Middle frontal gyrus (tissue), 1 donor: ENCODE measurements around the gene ERG.

Experiments
- DNase-seq: peaks from one replicate; pipeline ENCODE4 v3.0.0-alpha.2; 2015; ENCODE audit warnings: low spot score; ENCODE audit errors: extremely low spot score

Gene ERG

GRCh38 chr21:38474124-38474523 lies 24.2 kb downstream of the ERG start:
- no peak for DNase-seq

GRCh38 chr21:38472412-38473108 lies 25.7 kb downstream of the ERG start:
- no peak for DNase-seq

DNA sequence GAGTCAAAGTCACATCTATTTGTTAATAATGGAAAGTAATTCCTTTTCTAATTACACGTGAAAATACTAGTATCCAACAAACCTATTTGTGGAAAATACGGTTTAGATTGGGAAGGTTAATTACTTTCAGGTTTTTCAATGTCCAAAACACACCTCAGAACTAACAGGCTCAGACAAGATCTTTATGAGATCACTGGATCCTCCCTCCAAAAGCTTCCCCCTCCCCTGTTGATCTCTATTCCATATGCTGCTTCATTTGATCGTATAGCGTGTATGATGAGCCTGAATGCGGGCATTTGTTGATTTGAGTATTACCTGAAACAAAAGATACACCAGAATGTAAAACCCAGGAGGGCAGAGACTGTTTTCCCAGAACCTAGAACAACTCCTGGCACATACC lies 26.5 kb downstream of the ERG start:
- DNase-seq = no peak

GRCh38 chr21:38470755-38471154 lies 27.5 kb downstream of the ERG start:
- no peak for DNase-seq

DNA sequence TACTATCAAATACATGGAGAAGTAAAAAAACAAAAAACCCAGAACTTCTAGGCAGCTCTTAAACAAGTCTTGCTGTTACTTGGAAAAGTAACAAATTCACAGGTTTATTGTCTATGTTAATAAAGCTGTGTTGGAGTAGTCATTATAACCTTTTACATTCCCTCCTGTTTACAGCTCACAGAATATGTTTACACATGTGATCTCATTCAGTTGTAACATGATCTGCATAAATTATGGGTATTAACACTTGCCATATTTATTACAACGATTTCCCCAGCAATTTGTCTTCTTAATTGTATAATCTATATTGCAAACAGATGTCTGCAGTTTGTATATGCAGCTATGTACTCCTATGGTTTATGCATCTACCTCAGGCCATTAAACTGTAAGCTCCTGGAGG lies 28.6 kb downstream of the ERG start:
- no peak for DNase-seq

- no peak for DNase-seq
Measured at GRCh38 chr21:38468989-38469388, 29.3 kb downstream of the ERG start.

DNA sequence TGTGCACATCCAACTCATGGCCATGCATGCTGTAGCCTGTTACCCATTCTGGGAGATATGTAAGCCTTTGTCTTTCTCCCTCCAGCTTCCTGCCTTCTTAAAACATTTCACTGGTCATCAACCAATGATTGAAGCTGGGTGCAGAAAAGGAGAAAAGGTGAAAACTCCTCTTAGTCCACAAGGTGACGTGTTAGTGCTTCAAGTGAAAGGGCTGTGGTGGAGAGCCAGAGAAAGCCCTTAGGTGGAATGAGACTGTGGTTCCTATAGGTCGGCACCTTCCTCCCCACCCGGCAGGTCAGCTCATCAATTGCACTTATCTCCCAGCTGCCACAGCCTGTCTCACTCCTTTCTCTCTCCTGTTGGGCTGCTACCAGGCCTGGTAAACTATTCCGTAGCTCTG lies 30.4 kb downstream of the ERG start:
- no peak for DNase-seq

GRCh38 chr21:38467374-38467773 lies 30.9 kb downstream of the ERG start:
- DNase-seq = no peak

GRCh38 chr21:38460171-38460742 lies 38.0 kb downstream of the ERG start:
- no peak for DNase-seq

DNA sequence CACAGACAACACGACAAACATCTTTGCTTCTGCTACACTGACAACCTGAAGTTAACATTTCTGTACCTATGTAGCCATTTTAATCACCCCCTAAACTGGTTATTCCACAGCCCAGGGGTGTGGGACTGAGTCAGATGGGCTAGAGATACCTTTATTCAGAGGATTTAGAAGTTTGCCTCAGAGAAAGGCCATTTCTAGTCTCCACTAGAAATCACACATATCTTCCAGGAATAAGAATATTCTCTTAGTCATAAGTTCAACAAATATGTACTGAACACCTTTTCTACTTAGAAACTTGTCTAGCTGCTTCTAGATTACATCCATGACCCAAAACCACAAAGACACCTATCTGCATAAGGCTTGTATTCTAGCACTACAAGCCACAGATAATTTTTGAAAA lies 38.8 kb downstream of the ERG start:
- DNase-seq = no peak

GRCh38 chr21:38455403-38455802 lies 42.9 kb downstream of the ERG start:
- DNase-seq = no peak

DNA sequence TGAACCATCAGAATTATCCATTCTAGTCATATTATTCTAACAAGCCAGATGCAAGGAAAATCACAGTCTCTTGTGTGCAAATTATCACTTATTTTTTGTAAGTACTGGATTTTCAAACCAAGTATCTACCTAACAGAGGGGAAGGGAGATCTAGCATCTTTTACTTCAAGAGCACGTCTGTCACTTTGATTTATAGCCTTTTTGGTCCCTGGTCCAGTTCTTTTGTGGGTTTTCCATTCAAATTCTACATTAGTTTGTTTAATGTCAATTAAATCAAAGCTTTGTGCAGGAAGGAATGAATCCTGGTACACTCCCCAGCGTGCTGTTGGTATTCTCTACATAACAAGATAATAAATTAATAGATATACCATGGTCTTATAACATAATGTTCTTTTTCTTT lies 43.6 kb downstream of the ERG start:
- no peak for DNase-seq

DNA sequence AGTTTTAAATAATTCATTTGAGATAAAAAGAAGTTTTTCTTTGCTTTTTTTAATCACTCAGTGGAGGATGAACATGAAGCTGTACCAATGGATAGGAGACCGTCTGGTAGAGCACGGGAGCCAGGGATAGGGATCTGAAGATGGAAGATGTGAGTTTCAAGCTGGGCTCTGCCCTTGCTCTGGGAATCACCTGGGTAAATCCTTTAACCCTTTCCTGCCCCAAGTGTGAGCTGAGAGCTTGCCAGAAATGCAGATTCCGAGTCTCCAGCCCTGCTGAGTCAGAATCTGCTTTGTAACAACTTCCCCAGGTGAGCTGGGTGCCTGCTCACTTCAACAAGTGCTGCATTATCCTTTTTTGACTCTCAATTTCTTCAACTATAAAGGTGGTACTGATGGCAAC lies 44.1 kb downstream of the ERG start:
- DNase-seq = no peak

- no peak for DNase-seq
Measured at GRCh38 chr21:38448671-38449385, 49.4 kb downstream of the ERG start.

DNA sequence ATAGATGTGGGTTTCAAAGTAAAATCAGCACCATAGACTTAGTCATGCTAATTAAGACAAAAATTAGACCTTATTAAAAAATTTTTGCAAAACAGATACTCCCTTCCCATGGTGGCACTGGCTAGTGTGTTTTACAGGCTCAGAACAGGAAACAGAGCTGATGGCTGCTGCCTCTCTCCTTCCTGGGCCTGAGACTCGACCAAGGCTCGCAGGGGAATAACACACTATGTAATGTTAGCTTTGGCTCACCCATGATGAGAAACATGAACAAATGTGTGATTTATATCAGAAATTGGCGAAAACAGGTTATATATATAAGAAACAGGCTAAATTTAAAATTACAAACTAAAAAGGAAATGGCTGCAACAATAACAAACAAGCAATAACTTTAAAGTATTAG lies 50.7 kb downstream of the ERG start:
- DNase-seq = no peak

GRCh38 chr21:38444691-38445090 lies 53.6 kb downstream of the ERG start:
- DNase-seq = no peak

DNA sequence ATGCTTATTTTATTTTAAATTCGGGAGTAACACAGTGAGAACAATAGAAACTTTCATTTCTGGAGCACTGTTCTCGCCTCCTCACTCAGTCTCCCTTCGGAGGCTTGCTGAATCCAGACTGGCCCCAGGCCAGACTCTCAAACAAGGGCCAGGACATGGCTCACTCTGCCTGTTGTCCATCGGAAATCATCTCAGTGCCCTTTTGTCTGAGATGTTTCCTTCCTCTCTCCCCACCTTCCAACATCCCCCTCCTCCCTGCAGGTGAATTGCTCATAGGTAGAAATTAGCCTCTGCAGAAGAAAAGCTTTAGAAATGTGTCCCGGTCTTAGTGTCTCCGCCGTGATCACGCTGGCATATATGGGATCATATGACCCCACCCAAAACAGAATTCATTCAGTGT lies 55.2 kb downstream of the ERG start:
- no peak for DNase-seq

DNA sequence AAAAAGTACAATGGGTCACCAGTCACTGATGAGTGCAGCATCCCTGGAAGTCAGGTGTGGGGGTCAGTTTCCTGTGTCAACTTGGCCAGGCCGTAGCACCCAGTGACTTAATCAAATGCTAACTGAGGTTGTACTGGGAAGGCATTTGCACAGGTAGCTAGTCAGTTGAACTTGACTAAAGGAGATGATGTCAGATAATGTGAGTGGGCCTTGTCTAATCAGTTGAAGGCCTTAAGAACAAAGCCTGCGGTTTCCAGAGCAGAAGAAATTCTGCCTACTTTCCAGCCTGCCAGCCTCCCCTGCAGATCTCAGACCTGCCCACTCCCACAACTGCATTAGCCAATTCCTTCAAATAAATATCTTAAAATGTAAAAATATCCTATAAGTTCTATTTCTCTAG lies 57.1 kb downstream of the ERG start:
- DNase-seq = no peak

GRCh38 chr21:38440746-38441145 lies 57.5 kb downstream of the ERG start:
- no peak for DNase-seq

DNA sequence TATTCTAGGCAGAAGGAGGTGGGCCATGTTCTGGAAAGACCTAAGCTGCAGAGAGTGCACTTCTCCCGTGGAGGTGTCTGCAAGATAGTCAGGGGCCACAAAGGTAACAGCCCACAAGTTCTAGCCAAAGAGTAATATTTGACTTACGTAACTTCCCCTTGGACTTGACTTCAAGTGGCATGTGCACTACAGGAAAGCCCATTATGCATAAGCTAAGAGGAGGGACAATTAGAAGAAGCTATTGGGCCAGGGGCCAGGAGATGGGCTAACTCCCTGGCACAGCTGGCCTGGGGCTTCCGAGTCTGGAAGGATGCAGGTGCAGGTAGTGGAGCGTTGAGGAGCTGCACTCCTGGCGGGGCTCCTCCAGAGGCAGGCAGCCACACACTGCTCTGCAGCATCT lies 58.3 kb downstream of the ERG start:
- no peak for DNase-seq

DNA sequence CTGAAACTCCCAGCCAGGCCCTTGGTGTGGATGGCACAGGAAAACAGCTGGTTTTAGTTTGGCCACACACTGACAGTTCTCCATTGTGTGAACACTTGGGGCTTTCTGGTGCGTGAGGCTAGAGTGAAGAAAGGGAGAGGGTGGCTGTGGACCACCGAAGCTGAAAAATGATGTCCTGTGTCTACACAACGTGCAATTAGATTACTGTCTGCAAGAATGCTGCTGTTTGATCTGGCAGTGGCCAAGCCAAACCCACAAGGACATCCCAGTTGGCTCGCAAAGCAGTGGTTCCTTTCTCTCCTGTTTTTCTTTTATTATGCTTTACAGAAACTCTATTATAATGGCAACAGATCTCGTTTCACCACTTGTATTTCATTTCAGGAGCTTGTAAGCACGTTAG lies 58.9 kb downstream of the ERG start:
- no peak for DNase-seq

DNA sequence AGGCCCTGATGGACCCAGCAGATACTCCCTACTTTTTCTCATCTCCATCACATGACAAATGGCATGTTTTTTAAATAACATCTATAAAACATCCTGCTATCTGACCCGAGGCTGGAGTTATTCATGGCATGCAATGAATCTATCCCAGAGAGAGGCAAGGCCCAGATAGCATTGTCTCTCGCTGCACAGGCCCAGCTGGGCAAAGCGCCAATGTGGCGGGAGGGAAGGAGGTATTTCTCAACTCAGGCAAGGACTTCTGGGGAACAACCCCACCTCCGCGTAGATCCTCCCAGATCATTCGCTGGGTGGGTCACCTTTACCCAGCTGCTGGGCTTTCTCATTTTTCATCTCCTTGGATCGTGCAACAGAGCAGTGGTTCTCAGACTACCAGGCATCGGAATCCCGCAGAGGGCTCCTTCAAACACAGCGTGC lies 59.8 kb downstream of the ERG start:
- DNase-seq = no peak

DNA sequence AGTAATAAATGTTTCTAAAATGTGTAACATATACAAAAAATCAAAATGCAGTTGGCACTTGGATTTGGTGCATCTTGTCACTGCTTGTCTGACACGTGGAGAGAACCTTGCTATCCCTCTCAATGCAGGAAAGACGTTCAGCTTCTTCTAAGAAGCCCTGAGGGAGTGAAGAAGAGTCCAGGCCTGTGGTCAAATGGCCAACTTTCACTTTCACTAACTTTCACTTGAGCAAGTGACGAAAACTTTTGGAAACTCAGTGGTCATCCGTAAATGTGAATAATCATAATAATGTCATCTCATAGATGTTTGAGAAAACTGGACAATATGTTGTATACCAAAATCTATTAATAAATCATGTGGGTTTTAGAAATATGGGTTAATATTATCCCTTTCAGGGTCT lies 61.9 kb downstream of the ERG start:
- DNase-seq = no peak
